CD4-positive, alpha-beta T cell treated with Interleukin-15 for 1 hour (primary cell): ENCODE results near the gene RAB28.
"Not testable (repeated sequence)": the region's sequence is repeated elsewhere in the genome, so short reads cannot be mapped to it uniquely, and the experiment has no call there.

Source experiments
- DNase-seq: peaks from one replicate; pipeline ENCODE4 v3.0.0-alpha.2; 2020

Gene RAB28

GRCh38 chr4:13445841-13446790, 38.0 kb downstream of the RAB28 start:
- no peak for DNase-seq

- no peak for DNase-seq
Observed at GRCh38 chr4:13441506-13441905, 42.6 kb downstream of the RAB28 start.

- no peak for DNase-seq
Observed at GRCh38 chr4:13436962-13437361, 47.2 kb downstream of the RAB28 start.

DNA sequence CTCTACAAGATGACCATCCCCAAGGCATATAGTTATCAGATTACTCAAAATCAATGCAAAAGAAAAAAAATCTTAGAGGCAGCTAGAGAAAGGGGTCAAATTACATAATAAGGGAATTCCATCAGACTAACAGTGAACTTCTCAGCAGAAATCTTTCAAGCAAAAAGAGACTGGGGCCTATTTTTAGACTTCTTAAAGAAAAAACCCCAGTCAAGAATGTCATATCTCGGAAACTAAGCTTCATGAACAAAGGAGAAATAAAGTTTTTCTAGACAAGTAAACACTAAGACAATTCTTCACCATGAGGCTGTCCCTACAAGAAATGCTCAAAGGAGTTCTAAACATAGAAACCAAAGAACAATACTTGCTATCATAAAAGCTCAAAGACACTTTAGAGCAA, 51.7 kb downstream of the RAB28 start:
- no peak for DNase-seq

DNA sequence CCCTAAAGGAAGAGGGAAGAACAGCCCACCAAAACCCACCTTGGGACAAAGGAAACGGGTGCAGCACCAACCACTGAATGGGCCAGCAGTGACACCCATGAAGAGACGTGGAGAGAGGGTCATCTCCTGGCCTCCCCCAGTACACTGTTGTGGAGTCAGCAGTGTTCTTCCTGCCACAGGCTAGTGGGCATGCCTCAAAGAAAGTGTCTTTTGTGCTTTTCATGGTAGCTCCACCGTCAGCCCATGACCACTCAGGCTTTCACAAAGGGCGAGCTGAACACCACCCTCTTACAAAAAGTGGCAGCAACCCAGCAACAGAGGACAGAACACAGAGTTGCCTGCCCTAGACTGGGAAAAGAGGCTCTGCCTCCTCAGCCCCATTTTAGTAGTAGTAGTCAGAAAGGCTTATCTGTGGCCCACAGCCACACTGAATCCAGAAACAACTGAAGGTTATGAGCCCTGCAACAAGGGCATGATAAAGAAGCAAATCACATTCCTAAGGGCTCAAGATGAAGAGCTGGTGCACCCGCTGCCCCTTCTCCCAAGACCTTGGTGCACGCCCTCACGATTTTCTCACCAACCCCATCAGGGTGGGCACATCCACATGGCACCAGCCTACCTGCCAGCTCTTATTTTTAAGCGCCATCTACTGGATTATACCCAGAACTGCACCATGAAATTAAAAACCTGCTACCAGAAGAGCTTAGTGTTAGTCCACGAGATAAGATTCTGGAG, 53.1 kb downstream of the RAB28 start:
- no peak for DNase-seq

DNA sequence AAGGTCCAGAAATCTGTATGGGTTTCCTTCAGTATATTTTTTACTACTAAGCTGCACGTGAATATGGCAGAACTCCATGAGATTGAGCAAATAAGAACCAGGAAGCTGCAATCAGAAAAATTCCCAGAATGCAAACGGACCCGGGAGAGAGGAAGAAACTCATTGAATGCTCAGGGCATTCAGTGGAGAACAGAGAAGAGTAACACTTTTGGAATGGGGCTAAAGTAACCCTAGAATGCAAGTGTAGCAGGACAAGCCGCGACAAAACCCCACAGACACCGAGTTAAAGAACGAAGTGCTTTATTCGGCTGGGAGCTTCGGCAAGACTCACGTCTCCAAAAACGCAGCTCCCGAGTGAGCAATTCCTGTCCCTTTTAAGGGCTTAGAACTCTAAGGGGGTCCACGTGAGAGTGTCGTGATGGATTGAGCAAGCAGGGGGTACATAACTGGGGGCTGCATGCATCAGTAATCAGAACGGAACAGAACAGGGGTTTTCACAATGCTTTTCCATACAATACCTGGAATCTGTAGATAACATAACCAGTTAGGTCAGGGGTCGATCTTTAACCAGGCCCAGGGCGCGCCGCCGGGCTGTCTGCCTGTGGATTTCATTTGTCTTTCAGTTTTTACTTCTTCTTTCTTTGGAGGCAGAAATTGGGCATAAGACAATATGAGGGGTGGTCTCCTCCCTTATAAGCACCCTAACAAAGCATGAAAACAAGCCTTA, 56.4 kb downstream of the RAB28 start:
- no peak for DNase-seq

DNA sequence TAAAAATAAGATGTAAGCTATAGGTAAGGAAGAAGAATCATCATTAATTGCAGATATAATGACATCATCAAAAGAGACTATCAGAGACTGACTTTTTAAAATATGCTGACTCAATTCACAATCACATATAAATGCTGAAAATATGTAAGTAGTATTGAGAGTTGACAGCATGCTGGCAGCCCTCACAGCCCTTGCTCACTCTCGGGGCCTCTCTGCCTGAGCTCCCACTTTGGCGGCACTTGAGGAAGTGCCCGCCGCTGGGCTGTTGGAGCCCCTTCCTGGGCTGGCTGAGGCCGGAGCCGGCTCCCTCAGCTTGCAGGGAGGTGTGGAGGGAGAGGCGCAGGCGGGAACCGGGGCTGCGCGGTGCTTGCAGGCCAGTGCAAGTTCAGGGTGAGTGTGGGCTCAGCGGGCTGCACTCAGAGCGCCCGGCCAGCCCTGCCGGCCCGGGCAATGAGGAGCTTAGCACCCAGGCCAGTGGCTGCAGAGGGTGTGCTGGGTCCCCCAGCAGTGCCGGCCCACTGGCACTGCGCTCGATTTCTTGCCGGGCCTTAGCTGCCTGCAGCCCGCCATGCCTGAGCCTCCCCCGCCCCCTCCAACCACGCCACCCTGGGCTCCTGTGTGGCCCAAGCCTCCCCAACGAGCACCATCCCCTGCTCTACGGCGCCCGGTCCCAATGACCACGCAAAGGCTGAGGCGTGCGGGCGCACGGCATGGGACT, 68.9 kb downstream of the RAB28 start:
- no peak for DNase-seq

DNA sequence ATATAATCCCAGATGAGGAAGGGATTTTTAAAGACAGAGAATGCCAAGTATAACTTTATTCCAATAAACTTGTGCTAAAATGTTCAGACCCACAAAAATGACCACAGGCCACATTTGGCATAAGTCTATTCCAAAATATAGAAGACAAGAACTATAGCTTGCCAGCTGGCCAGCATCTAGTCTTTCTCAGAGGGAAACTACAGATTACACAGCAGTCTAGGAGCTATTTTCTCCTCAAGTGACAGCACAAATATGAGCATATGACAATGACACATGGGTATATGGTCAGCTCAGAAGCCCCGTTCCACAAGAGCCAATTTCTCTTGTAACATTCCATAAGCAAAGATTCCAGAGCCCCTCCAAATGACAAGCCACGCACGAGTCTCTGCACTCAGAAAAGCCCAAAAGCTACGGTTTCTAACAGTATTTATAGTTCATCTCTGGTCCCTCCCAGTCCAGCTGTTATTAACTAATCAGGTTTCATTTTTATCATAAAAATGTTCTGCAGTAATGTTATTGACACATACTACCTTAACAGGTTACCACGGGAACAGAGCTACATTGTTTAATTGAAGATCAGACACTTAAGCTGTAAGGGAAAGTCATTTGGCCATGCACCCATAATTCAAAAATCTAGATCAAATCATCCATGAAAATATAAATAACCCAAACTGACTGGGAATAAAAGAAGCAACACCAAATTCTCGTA, 70.3 kb downstream of the RAB28 start:
- no peak for DNase-seq

GRCh38 chr4:13411942-13412341, 72.2 kb downstream of the RAB28 start:
- no peak for DNase-seq

DNA sequence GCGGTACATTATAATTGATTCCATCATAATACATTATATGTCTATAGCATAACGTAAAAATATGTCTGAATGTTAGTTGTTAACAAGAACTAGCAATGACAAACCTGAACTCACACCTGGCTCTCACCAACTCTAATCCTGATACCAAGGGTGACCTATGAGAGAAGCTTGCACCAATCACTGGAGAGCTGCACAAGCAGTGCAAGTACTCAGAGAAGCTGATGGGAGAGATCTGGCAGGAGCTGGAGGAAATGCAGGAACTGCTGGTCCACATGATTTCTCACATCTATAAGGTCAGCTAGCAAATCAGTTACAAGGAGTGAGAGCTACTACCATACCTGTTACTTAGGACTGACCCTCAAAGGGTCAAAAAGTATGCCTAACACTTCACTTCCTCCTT, 74.8 kb downstream of the RAB28 start:
- no peak for DNase-seq

GRCh38 chr4:13406156-13406555, 78.0 kb downstream of the RAB28 start:
- not testable (repeated sequence) for DNase-seq

DNA sequence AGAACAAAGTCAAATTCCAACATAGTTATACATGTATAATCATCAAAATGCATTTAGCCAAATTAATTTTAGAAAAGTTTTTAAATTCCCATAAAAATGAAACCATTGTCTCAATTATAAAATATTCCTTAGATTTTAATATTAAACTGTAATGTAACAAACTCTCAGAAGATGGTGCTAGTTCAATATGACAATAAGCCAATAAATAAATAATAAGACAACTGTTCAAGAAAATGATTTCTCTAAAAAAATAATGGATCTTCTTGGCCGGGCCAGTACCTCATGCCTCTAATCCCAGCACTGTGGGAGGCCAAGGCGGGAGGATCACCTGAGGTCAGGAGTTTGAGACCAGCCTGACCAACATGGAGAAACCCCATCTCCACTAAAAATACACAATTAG, 80.3 kb downstream of the RAB28 start:
- no peak for DNase-seq

- DNase-seq = no peak
Observed at GRCh38 chr4:13403326-13403725, 80.8 kb downstream of the RAB28 start.

- DNase-seq = no peak
Observed at GRCh38 chr4:13399257-13399656, 84.9 kb downstream of the RAB28 start.

DNA sequence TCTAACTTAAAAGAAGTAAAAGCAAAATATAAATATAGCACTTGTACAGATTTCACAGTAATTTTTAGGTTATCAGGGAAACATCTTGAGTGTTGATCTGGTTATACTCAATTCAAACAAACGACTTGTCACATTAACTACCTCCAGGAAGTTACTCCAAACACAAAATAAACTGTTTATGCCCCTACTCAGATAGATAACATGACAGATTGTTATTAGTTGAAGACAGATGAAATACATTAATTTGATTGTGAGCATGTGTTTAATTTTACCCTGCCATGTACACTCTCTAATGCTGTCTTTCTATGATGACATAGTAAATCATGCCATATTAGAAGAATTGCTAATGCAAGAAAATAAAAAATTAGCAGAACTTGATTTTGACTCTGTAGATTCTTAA, 88.0 kb downstream of the RAB28 start:
- DNase-seq = no peak

- not testable (repeated sequence) for DNase-seq
Observed at GRCh38 chr4:13389901-13390300, 94.2 kb downstream of the RAB28 start.

GRCh38 chr4:13386405-13387107, 97.6 kb downstream of the RAB28 start:
- no peak for DNase-seq

- no peak for DNase-seq
Observed at GRCh38 chr4:13384055-13384454, 100.1 kb downstream of the RAB28 start.

DNA sequence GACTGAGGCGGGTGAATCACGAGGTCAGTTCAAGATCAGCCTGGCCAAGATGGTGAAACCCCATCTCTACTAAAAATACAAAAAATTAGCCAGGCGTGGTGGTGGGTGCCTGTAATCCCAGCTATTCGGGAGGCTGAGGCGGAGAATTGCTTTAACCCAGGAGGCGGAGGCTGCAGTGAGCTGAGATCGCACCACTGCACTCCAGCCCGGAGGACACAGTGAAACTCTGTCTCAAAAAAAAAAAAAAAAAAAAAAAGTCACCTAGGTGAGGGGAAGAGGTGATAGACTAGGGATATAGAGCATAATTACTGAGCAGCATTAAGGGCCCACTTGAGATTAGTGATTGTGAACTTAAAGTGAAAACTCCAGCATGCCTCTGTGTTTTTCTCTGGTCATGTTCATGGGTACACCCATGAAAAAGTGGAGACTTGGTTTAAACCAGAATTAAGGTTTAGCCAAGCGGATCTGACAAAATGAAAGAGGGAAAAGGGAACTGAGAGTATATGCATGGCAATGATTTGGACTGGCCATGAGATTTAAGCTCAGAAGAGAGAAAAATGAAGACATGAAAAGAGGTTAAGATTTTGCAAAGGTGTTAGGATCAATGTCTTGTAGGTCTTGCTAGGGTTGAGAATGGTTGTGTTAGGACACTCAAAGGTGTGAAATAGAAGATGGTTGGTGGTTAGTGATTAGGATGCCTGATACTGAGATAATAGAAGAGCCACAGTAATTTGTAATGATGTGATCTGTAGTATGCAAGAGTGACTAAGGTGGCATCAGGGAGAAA, 105.0 kb downstream of the RAB28 start:
- DNase-seq = no peak

DNA sequence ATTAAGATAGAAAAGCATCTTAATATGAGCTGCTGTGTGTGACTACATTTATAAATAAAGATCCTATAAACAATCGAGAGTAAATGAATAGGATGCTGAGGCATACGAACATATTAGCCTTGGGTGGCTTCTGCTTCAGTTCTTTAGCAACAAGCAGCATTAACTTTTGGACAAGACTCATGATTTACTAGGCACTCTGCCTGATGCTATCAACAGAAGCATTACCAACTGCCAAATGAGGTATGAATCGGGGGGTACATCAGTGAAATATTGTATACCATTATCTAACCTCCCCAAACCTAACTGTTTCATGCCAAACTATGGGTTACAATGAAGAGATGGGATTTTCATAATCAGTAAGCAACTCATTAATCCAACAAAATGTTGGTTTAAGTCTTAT, 113.1 kb downstream of the RAB28 start:
- no peak for DNase-seq

GRCh38 chr4:13368217-13368616, 115.9 kb downstream of the RAB28 start:
- DNase-seq = no peak
